Measurements from ENCODE around the gene AUTS2.
"Not testable (repeated sequence)": the region's sequence is repeated elsewhere in the genome, so short reads cannot be mapped to it uniquely, and the experiment has no call there.

Gene AUTS2

GRCh38 chr7:70630440-70630817 is 1032.2 kb downstream of the AUTS2 start:
- DNase-seq (ENCODE audit: low read depth in 2 of 2) = no peak

- DNase-seq (ENCODE audit: low read depth in 2 of 2) = no peak
Measured at GRCh38 chr7:70630818-70631457, 1032.7 kb downstream of the AUTS2 start.

GRCh38 chr7:70631718-70632117 is 1033.4 kb downstream of the AUTS2 start:
- no peak for DNase-seq (ENCODE audit: low read depth in 2 of 2)

DNA sequence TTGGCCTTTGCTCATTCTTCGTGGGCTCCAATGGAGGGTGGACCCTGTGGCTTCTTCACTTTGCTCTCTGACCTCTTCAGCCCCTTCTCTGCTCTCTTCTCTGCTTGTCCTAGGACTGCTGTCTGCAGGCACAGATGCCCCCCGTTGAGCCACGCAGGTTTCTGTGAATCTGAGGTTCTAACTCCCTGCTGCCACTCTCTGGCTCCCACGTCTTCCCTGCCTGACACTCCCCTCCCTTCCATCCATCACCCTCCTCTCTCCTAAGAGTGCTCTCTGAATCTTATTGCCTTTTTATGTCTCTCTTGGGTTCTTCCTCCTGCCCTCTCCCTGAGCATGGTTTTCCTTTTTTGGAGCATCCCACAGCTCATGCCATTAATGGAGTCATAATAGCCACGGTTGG is 1034.1 kb downstream of the AUTS2 start:
- no peak for DNase-seq (ENCODE audit: low read depth in 2 of 2)

DNA sequence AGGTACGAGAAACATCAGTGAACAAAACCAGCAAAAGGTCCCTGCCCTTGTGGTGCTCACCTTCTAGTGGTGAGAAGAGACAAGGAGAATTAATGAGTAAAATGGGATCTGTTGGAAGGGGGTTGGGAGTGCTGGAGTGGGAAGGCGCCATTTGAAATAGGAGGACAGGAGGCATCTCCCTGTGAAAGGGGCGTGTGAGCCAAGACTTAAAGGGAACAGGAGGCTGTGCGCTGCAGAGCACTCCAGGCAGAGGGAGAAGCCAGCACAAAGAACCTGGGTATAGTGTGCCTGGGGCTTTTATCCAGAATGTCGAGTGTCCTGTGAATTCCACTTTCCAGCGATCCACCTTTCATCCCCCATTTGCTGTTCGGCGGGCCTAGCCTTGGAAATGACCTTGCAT is 1035.8 kb downstream of the AUTS2 start:
- no peak for DNase-seq (ENCODE audit: low read depth in 2 of 2)

- DNase-seq (ENCODE audit: low read depth in 2 of 2) = no peak
Measured at GRCh38 chr7:70634610-70635068, 1036.4 kb downstream of the AUTS2 start.

GRCh38 chr7:70635633-70636032 is 1037.4 kb downstream of the AUTS2 start:
- no peak for DNase-seq (ENCODE audit: low read depth in 2 of 2)

DNA sequence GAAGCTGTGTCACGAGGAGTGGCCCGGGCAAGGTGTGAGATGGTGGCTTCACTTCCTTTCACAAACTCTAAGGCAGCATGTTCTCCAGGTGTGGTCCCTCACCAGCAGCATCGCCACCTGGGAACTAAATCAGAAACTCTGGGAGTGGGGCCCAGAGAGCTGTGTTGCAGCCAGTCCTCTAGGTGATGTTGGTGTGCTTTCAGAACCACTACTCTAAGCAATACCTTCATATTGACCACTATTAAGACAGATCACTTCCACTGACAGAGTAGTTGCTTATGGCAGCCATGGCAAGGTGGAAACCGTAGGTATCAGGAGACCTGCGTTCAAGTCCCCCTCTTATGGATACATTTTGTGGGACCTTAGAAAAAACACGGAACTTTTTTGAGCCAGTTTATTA is 1037.9 kb downstream of the AUTS2 start:
- no peak for DNase-seq (ENCODE audit: low read depth in 2 of 2)

DNA sequence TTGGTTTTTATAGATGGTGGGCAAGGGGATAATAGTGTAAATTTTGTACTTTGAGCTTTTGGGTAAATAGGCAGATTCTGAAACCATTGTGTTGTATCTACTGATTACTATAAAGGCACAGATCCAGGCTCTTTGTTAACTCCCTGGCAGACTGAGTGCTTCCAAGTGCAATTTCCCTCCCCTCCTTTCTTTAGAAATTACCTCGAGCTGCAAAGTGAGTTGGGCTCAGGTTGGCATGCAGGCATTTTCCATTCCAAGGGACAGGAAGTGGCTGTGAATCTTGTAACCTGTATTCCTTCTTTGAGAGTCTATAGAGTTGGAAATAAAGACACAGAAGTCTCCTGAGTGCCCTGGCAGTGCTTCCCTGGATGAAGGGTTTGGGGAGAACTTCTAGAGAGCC is 1039.5 kb downstream of the AUTS2 start:
- no peak for DNase-seq (ENCODE audit: low read depth in 2 of 2)

DNA sequence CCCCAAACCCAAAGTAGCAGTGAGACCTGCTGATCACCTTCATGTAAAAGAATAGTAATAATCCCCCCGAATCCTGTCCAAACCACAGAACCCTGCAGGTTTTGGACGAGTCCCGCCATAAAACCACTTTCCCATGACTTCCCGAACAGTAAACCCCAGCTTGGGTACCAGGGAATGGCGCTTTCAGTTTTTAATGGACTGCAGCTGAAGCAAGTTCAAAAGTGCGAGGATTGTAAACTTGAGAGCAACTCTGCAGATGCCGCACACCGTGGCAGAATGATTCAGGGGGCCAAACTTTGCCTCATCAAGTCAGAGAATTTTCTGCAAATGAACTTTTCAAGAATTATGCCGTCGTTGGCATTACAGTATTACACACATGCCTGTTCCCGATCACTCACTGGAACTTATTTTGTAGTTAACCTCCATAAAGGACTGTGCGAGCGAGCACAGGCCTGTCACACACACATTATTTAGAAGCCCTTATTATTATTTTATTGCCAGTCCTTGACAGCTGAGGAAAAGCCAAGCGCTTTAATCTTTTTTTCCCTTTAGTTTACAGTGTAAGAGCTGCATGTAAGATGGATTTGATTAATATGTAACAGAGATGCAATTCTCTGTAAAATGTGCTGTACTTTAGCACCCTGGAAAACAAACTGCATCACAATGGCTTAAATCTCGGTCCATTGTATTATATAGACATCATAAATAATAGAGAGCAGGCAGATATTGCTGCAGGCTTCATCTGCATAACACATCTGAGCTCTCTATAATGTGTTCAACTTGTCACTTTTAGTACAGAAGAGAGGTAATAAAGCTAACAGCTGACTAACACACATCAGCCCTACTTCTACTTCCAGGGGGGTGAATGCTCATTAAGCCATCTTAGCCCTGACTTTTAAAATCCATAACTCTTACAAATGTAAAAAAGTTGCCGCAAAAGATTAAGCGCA is 1040.2 kb downstream of the AUTS2 start:
- no peak for DNase-seq (ENCODE audit: low read depth in 2 of 2)

- no peak for DNase-seq (ENCODE audit: low read depth in 2 of 2)
Measured at GRCh38 chr7:70640266-70640833, 1042.1 kb downstream of the AUTS2 start.

GRCh38 chr7:70641882-70642281 is 1043.6 kb downstream of the AUTS2 start:
- no peak for DNase-seq (ENCODE audit: low read depth in 2 of 2)

DNA sequence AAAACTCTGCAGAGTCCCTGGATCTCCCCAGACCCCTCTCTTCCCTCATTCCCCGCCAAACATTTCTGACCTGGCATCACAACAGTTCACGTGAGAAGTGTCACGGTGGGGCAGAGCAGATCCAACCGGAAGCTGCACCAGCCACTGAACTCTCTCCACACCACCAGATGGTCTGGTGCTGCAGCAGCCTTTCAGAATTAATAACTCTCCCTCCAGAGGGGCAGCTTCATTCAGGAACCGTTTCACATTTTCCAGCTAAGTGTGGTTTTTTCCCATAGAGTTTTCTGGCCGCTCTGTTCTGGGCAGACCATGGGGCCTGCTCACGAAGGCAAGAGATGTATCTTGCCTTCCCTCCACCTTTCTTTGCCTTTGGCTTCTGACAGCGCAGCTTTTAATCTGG is 1047.0 kb downstream of the AUTS2 start:
- DNase-seq (ENCODE audit: low read depth in 2 of 2) = no peak

GRCh38 chr7:70645876-70646351 is 1047.6 kb downstream of the AUTS2 start:
- DNase-seq (ENCODE audit: low read depth in 2 of 2) = no peak

- DNase-seq (ENCODE audit: low read depth in 2 of 2) = no peak
Measured at GRCh38 chr7:70646536-70647248, 1048.4 kb downstream of the AUTS2 start.

DNA sequence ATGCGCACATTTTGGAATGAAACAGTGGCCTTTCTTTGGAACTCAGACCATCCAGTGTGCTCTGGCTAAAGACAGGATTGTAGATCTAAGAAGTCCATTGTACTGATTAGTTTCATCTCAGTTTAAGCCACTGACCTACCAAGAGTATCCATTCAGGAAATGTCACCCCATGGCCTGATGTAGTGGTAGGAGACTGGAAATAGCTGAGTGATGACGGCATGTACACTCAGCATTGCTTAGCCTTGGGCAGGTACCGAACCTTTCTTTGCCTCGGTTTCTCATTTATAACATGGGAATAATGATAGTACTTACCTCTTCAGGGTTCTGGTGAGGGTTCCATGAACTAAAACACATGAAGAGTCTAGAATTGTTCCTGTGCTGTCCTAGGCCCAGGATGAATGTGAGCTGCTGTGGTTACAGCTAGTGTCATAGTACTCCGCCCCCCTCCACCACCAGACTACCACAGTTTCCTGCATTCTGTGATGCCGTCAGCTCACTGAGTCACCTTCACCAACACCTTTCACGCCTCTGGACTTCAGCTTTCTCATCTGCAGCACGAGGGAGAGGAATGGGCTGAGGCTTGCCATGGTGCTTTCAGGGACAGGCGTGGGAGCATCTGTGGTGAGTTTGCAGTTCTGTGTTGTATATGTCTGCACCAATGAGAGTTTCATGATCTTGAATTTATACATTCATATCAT is 1049.7 kb downstream of the AUTS2 start:
- peak; percentile 44 to 60 for DNase-seq (ENCODE audit: low read depth in 2 of 2)

DNA sequence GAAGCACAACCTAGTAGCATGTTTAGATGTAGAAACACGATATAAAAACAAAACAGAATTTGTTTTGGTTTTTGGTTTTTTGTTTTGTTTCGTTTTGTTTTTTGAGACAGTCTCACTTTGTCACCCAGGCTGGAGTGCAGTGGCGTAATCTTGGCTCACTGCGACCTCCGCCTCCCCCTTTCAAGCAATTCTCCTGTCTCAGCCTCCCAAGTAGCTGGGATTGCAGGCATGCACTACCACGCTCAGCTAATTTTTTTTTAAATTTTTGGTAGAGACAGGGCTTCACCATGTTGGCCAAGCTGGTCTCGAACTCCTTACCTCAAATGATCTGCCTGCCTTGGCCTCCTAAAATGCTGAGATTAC is 1050.2 kb downstream of the AUTS2 start:
- not testable (repeated sequence) for DNase-seq (ENCODE audit: low read depth in 2 of 2)

DNA sequence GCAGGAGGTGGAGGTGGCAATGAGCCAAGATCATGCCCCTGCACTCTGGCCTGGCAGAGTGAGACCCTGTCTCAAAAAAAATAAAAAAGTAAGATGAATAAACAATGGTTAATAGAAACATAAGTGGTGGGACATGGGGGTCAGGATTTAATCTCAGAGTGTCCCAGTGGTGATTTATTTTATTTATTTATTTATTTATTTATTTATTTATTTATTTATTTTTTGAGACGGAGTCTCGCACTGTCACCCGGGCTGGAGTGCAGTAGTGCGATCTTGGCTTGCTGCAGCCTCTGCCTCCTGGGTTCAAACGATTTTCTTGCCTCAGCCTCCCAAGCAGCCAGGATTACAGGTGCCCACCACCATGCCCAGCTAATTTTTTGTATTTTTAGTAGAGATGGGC is 1051.0 kb downstream of the AUTS2 start:
- DNase-seq (ENCODE audit: low read depth in 2 of 2) = no peak

GRCh38 chr7:70654146-70654545 is 1055.9 kb downstream of the AUTS2 start:
- DNase-seq (ENCODE audit: low read depth in 2 of 2) = no peak

DNA sequence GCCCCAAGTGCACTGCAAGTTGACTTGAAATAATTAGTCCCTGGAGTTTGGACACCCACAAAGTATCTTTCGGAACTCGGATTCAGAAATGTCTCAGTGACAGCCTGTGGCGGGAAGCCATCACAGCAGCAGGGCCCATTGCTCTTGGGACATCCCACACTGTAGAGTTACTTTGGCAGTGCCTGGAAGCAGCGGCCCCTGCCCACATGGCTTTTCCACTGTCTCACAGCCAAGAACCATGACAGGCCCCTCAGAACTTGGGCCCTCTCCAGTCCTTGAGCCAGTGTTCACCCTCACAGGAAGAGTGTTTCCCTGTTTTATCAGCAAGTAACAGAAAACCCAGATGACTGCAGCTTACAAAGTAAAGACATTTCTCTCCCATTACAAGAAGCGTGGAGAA is 1056.7 kb downstream of the AUTS2 start:
- no peak for DNase-seq (ENCODE audit: low read depth in 2 of 2)

DNA sequence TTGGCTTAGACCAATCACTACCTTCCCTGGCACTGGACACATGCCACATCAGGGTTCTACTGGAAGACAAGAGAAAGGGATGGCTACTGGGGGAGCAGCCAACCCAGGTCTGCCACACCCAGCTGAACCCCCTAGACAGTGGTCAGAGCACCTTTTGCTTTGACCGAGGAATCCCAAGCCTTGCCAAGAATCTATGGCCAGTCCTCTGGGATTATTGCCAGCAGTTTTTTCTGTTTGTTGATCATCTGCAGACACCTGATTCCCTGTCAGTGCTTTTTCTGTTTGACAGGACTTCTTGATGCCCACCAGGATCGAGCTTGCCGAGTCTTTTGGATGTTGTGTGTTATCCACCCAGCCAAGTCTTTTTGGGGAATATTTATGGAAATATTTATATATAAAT is 1057.4 kb downstream of the AUTS2 start:
- no peak for DNase-seq (ENCODE audit: low read depth in 2 of 2)
